Nephron progenitor cell (in vitro differentiated cells): ENCODE data around the gene APOF.

ENCODE experiments used
- DNase-seq: peaks from one replicate; pipeline ENCODE4 v3.0.0; 2021
- H3K27ac Mint-ChIP-seq: 2 replicates; pipeline ENCODE4 v1.8.0; 2021; ENCODE audit warnings: mild to moderate bottlenecking, moderate library complexity, mixed read lengths
- H3K27me3 Mint-ChIP-seq: 2 replicates; pipeline ENCODE4 v1.8.0; 2021; ENCODE audit warnings: mild to moderate bottlenecking, low read depth, mixed read lengths; ENCODE audit not compliant: poor library complexity
- H3K36me3 Mint-ChIP-seq: 2 replicates; pipeline ENCODE4 v1.8.0; 2021; ENCODE audit warnings: low read depth, mixed read lengths
- H3K4me1 Mint-ChIP-seq: 2 replicates; pipeline ENCODE4 v1.8.0; 2021; ENCODE audit warnings: mixed read lengths
- H3K4me3 Mint-ChIP-seq: 2 replicates; pipeline ENCODE4 v1.8.0; 2021; ENCODE audit warnings: mild to moderate bottlenecking, moderate library complexity, mixed read lengths
- H3K9me3 Mint-ChIP-seq: 2 replicates; pipeline ENCODE4 v1.8.0; 2021; ENCODE audit warnings: mild to moderate bottlenecking, moderate library complexity, mixed read lengths
- TF ChIP-seq, protein P1 (sequence below): fragments of 200-600 bp; sonication (generic); IDR thresholded peaks from 2 replicates; pipeline ENCODE4 v1.5.0; 2021; ENCODE audit warnings: antibody characterized with exemption

The APOF gene

DNA sequence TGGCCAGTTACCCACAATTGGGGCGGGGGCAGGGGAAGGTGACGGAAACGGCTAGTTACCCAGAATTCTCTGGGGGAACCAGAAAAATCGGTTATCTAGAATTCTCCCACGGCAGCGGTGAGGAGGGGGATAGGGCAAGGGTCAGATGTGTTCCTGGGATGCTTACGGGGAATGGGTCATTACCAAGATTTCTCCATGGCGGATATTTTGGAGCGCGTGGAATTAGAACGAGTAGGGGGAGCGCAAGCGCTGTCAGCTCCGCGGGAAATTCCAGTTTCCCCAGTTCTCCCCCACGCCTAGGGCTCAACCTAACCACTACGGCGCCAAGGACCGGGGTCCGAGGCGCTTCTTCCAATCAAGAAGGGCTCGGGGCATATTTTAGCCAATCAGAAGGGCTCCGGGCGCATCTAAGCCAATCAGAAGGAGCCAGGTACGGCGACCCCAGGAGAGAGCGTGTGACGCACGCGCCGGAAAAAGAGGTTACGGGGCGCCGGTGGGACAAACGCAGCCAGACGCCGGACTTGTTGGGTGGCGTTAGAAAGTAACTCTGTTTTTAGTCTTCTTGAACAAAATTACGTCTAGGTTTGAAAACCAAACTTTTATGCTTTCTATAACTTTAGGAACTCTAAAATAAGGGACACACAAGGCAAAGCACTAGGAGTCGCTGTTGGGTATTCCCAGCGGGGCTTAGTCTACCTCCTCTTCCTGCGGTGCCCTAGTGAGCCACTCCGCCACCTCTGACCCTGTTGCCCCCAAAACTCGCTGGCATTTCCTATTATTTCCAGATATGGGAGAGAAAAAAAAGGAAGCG is 28.8 kb downstream of the APOF start, which contains the start of gene PAN2:
Gene PAN2, minus strand, starts transcription at position 322 of the 811 bp plus-strand sequence. CDS start 906 bp downstream, outside the sequence.
- Mint-ChIP-seq H3K9me3 (no peaks in the 10 kb centered on the region), H3K36me3 (no peaks in the 10 kb centered on the region), H3K4me3 (peak within 1 kb of the TSS; percentile 89), H3K27ac (peak within 1 kb of the TSS; percentile 99), H3K27me3 (peaks cover 11% of the 10 kb centered on the region), H3K4me1 (peaks cover 26% of the 10 kb centered on the region)
- TF ChIP-seq, protein P1, sequence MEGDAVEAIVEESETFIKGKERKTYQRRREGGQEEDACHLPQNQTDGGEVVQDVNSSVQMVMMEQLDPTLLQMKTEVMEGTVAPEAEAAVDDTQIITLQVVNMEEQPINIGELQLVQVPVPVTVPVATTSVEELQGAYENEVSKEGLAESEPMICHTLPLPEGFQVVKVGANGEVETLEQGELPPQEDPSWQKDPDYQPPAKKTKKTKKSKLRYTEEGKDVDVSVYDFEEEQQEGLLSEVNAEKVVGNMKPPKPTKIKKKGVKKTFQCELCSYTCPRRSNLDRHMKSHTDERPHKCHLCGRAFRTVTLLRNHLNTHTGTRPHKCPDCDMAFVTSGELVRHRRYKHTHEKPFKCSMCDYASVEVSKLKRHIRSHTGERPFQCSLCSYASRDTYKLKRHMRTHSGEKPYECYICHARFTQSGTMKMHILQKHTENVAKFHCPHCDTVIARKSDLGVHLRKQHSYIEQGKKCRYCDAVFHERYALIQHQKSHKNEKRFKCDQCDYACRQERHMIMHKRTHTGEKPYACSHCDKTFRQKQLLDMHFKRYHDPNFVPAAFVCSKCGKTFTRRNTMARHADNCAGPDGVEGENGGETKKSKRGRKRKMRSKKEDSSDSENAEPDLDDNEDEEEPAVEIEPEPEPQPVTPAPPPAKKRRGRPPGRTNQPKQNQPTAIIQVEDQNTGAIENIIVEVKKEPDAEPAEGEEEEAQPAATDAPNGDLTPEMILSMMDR, result peak; percentile 60
- peak; percentile 82 for DNase-seq

DNA sequence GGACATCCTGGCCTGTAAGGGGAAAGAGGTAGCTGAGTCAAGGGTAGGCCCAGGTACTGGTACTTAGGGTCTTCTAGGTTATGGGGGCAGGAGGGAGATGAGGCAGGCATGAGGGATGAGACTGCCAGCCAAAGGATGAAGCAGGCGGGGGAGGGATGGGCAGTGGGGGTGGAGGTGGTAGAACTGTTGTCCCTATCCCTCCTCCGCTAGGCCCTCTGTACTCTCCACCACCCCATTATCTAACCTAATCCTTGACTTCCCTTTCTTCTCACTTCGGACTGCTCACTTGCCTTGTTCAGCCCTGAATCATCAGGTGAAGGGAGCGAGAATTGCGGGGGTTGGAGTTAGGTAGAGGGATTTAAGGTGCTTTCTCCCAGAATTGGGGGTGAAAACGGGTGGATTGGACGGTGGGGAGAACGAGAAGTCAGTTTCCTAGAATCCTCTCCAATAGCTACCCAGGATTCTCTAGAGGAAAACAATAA is 29.4 kb downstream of the APOF start:
- Mint-ChIP-seq H3K4me3 (peak overlapping the region; percentile 89), H3K4me1 (peaks cover 26% of the 10 kb centered on the region), H3K27ac (peak overlapping the region; percentile 99), H3K27me3 (peaks cover 7% of the 10 kb centered on the region), H3K9me3 (no peaks in the 10 kb centered on the region), H3K36me3 (peaks cover 3% of the 10 kb centered on the region)
- TF ChIP-seq, protein P1, result no peak
- no peak for DNase-seq

DNA sequence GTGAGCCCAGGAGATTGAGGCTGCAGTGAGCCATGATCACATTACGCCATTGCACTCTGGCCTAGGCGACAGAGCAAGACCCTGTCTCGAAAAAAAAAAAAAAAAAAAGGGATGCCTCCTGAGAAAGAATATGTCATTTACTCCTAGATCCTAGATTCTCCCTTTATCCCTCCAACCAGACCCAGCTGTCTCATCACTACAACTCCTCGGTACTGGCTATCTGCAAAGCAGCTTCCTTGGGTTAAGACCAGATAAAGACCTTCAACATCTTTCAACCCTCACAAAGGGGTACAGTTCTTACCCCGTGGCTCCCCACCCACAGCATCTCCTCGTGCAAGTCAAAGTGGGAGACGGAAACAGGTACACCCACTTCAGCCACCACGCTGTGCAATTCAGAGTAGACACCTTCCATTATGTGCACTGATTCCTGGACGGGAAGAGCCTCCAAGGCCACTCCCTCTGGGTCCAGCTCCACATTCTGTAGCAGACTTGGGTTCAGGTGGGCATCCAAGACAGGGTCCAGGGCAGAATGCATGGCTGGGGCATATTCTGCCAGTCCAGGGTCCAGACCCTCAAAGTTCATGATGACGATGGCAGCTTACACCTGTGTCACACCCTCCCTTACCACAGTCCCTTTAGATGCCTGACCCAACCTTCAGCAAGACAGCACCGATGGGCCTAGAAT is 30.0 kb downstream of the APOF start:
- peaks cover 26% of the 10 kb centered on the region for H3K4me1 Mint-ChIP-seq
- no peaks in the 10 kb centered on the region for H3K9me3 Mint-ChIP-seq
- H3K27ac Mint-ChIP-seq, result peak overlapping the region; percentile 99
- peaks cover 9% of the 10 kb centered on the region for H3K36me3 Mint-ChIP-seq
- H3K27me3 Mint-ChIP-seq, result peaks cover 7% of the 10 kb centered on the region
- DNase-seq, result no peak
- TF ChIP-seq, protein P1, result no peak
- H3K4me3 Mint-ChIP-seq, result peak overlapping the region; percentile 89

DNA sequence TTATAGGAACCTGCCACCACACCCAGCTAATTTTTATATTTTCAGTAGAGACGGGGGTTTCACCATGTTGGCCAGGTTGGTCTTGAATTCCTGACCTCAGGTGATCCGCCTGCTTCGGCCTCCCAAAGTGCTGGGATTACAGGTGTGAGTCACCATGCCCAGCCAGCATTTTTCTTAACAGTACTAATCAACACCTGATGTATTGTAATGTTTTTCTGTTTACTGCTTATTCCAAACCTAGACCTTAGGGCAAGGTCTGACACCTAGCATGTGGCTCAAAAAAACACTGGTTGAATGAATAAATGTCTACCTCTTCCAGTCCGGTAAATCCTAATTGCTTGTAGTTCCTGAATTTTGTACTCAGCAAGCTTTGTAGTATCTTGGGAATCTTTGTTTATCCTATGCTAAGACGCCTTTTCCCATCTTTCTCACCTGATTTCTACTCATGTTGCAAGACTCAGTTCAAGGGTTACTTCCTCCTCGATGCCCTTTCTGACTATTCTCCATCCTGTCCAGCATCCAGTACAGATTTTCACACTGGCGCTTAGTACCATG is 31.6 kb downstream of the APOF start:
- Mint-ChIP-seq H3K27me3 (peaks cover 3% of the 10 kb centered on the region), H3K27ac (peak overlapping the region; percentile 12), H3K4me1 (peaks cover 26% of the 10 kb centered on the region), H3K36me3 (peaks cover 13% of the 10 kb centered on the region), H3K9me3 (no peaks in the 10 kb centered on the region), H3K4me3 (no peak overlapping the region)
- TF ChIP-seq, protein P1, result no peak
- no peak for DNase-seq

DNA sequence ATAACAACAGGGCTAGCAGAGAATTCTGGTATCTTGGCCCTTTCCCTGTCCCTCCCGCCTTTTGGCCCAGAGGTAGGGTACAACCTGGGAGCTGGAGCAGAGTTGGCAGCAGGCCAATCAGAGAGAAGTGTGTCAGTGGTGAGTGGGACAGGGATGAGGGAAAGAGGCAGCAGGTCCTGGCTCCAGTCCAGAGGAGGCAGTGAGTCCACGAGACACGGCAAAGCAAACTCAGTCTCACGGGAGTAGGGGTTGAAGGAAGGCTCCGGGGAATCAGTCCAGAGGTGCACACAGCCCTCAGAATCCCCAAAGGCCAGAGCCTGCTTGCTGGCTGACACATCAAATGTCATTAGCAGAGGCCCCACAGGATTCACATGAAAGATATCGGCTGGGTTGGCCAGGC is 36.1 kb downstream of the APOF start:
- DNase-seq, result no peak
- TF ChIP-seq, protein P1, result no peak
- H3K36me3 Mint-ChIP-seq, result peaks cover 31% of the 10 kb centered on the region
- no peaks in the 10 kb centered on the region for H3K27me3 Mint-ChIP-seq
- no peak overlapping the region for H3K4me3 Mint-ChIP-seq
- no peaks in the 10 kb centered on the region for H3K9me3 Mint-ChIP-seq
- H3K27ac Mint-ChIP-seq, result no peak overlapping the region
- H3K4me1 Mint-ChIP-seq, result no peaks in the 10 kb centered on the region
